Activated T-cell treated with anti-CD3 and anti-CD28 coated beads, Interleukin-2, amount 50 U/mL, for 1 hour (primary cell): Measurements from ENCODE around the gene TSPAN10.

Experiments used
- DNase-seq: peaks from one replicate; pipeline ENCODE4 v3.0.0-alpha.2; 2020

The TSPAN10 gene

DNA sequence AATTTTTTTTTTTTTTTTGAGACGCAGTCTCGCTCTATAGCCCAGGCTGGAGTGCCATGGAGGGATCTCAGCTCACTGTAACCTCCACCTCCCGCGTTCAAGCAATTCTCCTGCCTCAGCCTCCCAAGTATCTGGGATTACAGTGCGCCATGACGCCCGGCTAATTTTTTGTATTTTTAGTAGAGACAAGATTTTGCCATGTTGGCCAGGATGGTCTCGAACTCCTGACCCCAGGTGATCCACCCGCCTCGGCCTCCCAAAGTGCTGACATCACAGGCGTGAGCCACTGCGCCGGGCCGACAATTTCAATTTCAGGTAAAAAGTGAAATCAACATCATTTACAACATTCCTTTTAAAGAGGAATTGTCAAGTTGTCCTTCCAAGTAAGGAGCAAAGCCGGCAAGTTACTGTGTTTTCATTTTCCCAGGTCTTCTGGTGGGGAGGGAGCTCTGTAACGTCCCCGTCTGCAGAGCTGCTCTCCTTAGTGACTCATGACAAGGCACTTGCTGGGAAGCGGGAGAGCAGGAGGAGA lies 957 bp upstream of the TSPAN10 start:
- no peak for DNase-seq

DNA sequence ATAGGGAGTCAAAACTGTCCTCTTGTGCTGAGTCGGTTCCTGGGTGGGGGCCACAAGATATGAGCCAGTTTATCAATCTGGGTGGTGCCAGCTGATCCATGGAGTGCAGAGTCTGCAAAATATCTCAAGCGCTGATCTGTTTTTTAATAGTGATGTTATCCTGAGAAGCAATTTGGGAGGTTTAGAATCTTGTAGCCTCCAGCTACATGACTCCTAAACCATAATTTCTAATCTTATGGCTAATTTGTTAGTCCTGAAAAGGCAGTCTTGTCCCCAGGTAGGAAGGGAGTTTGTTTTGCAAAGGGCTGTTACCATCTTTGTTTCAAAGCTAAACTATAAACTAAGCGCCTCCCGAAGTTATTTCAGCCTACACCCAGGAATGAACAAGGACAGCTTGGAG lies 1.7 kb downstream of the TSPAN10 start:
- no peak for DNase-seq

DNA sequence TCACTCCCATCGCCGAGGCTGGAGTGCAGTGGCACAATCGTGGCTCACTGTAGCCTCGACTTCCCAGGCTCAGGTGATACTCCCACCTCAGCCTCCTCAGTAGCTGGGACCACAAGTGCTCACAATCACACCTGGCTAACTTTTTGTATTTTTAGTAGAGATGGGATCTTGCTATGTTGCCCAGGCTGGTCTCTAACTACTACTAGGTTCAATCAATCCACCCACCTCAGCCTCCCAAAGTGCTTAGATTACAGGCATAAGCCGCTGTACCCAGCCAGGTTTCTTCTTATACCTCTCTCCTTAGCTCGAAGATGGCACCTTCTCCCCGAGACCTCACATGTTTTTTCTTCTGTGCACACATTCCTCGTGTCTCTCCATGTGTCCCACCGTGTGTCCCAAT lies 3.0 kb downstream of the TSPAN10 start:
- no peak for DNase-seq

DNA sequence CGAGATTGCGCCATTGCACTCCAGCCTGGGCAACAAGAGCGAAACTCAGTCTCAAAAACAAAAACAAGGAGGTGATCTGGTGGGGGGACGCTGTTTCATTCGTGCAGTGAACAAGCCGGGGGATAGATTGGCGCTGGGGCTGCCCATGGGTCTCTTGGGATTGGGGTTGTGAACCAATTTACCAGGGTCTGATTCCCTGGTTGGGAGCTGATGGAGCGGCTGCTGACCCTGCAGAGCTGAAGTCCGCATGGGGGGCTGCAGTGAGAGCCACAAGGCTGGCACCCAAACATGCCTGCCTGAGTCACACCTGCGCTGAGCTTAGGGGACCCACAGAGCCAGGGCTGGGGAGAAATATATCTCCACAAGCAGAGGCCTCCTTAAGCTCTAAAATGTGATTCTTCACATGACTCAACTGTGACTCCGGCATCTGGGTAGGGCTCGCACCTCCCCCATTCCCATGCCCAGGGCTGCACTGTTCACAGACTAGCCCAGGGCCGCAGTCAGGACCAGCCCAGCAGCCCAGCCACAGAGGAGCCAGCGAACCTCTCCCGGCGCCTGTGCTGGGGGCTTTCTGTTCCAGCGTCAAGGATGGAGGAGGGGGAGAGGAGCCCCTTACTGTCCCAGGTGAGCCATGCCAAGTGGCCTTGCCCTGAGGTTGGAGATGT lies 5.0 kb downstream of the TSPAN10 start:
- no peak for DNase-seq

DNA sequence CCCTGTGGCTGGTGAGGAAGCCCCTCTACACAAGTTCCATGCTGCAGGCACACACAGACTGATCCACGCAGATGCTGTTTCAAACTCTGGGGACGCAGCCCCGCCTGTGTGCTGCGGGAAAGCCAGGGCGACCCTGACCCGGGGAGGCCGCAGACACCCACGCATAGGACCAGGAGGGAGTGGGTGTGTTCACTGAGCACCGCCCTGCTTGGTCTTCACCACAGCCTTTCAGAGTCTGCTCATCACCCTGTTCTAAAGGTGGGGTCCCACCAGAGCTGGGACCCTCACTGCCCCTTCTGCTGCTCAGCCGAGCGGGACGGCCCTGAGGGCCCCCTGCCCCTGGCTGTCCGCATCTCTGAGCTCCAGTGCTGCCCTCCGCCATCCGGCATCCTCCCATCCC lies 7.5 kb downstream of the TSPAN10 start:
- DNase-seq, result no peak

DNA sequence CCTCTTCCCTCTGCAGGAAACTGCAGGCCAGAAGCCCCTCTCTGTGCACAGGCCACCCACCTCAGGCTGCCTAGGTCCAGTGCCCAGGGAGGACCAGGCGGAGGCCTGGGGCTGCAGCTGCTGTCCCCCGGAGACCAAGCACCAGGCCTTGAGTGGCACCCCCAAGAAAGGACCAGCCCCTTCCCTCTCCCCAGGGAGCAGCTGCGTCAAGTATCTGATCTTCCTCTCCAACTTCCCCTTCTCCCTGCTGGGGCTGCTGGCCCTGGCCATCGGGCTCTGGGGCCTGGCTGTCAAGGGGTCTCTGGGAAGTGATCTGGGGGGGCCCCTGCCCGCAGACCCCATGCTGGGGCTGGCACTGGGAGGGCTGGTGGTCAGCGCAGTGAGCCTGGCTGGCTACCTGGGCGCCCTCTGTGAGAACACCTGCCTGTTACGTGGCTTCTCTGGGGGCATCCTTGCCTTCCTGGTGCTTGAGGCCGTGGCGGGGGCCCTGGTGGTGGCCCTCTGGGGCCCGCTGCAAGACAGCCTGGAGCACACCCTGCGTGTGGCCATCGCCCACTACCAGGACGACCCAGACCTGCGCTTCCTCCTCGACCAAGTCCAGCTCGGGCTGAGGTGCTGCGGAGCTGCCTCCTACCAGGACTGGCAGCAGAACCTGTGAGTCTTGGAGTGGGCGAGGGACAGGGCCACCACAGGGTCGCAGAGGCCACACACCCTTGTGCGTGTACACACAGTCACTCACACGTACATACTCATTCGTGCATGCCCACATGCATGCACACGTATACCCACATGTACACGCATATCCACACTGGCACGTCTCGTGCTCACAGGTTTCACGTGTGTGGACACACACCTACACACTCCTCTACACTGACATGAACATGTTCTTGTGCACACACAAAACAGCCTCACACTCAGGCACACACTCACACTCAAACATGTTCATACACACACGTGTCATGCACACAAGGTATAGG lies 8.3 kb downstream of the TSPAN10 start:
- no peak for DNase-seq

- DNase-seq, result no peak
Observed at GRCh38 chr17:81646869-81647600, 10.0 kb downstream of the TSPAN10 start.

DNA sequence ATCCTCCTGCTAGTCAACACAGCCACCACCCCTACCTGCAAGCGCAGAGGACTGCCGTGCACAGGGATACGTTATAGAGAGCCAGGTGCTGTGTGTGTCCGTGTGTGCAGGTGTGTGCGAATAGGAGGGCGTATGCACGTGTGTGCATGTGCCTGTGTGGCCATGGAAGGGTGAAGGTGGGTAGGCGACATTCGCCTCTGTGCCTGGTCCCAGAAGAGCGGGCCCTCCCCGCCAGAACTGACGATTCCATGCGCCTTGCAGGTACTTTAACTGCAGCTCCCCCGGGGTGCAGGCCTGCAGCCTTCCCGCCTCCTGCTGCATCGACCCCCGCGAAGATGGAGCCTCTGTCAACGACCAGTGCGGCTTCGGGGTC lies 10.6 kb downstream of the TSPAN10 start:
- DNase-seq, result no peak

DNA sequence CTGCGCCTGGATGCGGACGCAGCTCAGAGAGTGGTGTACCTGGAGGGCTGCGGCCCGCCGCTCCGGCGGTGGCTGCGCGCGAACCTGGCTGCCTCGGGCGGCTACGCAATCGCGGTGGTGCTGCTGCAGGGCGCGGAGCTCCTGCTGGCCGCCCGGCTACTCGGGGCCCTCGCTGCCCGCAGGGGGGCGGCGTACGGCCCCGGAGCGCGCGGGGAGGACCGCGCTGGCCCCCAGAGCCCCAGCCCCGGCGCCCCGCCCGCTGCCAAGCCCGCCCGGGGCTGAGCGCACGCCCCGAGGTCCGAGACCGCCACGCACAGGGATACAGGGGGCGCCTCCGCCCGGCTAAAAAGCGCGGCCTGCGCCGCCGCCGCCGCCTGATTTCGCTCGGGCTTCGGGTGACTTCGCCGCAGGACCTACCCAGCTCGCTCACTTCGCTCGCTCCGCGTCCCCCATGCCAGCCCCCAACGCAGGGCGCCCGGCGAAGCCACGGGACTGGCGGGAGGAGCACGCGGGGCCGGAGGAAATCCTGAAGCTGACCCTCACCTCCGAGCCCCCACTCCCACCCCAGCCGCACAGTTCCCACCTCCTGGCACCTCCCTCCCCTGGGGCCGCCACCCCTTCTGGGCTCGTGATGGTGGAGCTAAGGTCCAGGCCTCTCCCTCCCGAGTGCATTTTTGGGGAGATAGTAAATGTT lies 11.2 kb downstream of the TSPAN10 start:
- no peak for DNase-seq

GRCh38 chr17:81648707-81649085 lies 11.7 kb downstream of the TSPAN10 start:
- DNase-seq, result no peak

DNA sequence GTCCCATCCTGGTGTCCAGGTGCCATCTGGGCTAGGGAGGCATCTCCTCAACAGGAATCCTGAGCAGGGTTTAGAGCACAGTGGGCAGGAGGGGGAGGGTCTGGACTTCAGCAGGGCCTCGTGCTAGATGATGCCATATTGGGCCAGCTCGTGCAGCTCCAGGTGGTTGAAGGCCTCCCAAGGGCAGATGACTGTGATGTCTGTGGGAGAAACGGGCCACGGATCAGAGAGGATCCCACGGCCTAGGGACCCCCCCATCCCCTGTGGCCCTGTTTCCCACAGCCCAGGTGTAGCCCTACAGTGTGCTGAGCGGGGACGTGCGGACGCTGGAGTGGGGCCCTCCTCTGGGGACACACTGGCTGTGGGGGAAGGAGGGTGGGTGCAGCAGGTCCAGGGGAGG lies 14.0 kb downstream of the TSPAN10 start:
- DNase-seq, result no peak

- DNase-seq, result no peak
Observed at GRCh38 chr17:81651692-81652091, 14.7 kb downstream of the TSPAN10 start.

- no peak for DNase-seq
Observed at GRCh38 chr17:81652906-81653771, 16.1 kb downstream of the TSPAN10 start.

DNA sequence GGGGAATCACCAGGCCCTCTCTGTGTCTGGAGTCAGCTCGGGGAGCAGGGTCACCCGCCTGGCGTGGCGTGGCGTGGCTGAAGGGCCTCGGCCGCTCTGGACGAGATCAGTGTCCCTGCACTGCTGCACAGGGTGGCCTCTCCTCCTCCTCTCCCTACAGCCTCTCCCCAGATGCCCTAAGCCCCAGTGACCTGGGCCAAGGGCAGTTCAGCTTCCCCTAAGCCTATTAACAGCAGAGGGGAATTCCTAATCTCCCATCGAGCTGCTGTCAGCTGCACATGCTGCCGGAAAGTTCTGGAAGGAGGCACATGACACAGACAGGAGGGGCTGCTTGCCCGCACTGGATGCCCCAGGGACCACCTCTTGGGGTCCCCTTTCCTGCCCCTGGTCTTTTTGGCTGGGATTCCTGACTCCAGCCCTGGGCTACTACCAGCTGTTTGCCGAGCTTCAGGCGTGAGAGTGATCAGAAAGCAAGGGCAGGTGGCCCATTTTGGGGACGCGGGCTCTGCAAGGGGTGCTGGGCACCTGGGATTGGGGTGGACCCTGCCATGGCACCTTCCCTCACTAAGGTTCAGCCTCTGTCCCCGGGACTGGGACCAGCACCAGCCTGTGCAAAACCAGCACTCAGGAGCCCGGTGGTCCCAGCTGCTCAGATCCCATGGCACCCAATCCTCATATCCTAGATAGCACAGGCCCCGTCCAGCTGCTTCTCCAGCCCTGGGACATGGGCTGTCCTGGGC lies 18.6 kb downstream of the TSPAN10 start:
- no peak for DNase-seq

DNA sequence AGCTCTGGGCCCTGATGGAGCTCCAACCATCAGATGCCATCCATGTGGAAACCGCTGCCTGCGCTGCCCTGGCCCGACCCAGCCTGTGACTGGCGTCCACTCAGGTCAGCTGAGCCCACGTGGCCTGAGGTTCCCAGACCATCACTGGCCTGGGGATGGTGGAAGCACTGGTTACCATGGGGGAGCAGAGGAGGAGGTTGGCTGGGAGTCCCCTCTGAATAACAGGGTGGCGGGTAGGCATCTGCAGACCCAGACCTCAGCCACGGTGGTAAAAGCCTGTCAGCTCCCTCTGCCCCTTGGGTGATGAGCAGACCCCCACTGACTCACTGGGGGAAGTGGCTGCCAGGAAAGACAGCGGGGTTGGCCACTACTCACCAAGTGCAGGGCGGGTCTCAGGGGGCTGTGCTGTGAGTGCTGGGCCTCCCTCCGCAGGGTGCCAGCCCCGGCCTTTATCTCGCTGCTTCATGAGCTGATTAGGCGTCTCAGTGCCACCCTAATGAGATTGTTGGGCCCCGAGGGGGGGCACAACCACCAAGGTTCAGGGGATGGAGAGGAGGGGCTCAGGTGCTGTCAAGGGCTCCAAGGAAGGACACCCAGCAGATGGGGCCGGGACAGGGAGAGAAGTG lies 19.2 kb downstream of the TSPAN10 start, which contains the start of gene PDE6G:
Gene PDE6G, minus strand, starts transcription at position 425 of the 626 bp plus-strand sequence. CDS start 3,237 bp downstream, outside the sequence.
- DNase-seq, result no peak

DNA sequence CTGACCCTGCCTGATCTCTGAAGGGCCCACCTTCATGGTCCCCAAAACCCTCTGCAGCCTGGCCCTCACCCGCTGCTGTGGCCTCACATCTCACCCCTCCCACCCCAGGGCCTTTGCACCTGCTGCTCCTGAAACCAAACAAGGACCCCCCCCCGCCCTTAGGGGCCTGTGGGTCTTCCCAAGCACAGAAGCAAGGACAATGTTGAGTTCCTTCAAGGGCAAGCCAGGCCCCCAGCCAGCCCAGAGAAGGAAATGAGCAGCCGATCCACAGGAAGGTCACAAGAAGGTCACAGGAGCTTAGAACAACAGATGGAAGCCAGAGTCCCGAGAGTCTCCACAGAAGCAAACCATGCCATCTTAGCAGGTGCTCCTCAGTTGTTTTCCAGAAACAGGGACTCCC lies 19.8 kb downstream of the TSPAN10 start:
- no peak for DNase-seq

DNA sequence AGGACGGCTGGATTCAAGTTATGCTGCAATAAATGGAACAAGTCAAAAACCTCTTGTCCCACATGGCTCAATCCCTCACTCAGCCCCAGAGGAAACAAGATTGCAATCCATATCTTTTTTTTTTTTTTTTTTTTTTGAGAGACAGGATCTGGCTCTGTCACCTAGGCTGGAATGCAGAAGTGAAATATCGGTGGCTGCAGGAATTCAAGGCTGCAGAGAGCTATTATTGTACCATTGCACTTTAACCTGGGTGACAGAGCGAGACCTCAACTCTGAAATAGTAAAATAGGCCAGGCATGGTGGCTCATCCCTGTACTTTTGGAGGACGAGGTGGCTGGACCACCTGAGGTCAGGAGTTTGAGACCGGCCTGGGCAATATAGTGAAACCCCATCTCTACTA lies 22.0 kb downstream of the TSPAN10 start:
- no peak for DNase-seq

GRCh38 chr17:81660441-81660840 lies 23.4 kb downstream of the TSPAN10 start:
- no peak for DNase-seq

GRCh38 chr17:81662002-81662401 lies 25.0 kb downstream of the TSPAN10 start:
- DNase-seq, result no peak

DNA sequence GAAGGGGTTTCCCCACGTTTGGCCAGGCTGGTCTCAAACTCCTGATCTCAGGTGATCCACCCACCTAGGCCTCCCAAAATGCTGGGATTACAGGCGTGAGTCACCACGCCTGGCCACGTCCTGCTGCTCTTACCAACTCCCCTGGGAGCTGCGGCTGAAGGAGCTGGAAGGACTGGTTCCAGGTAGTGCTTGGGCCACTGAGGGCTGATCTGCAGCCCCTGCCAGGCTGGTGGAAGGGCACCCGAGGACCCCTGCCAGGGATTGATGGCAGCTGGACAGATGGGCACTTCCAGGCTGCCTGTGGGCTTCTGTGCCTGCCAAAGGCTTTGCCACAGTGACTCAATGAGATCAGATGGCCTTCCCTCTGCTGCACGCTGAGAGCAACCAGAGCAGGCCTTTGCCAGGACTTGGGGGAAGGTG lies 27.1 kb downstream of the TSPAN10 start:
- no peak for DNase-seq
